Astrocyte (in vitro differentiated cells and primary cell): ENCODE measurements around the gene CDK15.

Experiments
- EZH2 ChIP-seq: IDR thresholded peaks from 2 replicates; pipeline ENCODE4 v1.6.1; 2012; ENCODE audit warnings: mild to moderate bottlenecking, low read length, inconsistent platforms; ENCODE audit not compliant: insufficient read depth
- TF ChIP-seq, protein P1 (sequence below): IDR thresholded peaks from 2 replicates; pipeline ENCODE4 v1.5.1; 2011; ENCODE audit warnings: low read depth, mild to moderate bottlenecking, inconsistent platforms, low read length, moderate library complexity; ENCODE audit not compliant: insufficient read depth

- TF ChIP-seq, protein P1, sequence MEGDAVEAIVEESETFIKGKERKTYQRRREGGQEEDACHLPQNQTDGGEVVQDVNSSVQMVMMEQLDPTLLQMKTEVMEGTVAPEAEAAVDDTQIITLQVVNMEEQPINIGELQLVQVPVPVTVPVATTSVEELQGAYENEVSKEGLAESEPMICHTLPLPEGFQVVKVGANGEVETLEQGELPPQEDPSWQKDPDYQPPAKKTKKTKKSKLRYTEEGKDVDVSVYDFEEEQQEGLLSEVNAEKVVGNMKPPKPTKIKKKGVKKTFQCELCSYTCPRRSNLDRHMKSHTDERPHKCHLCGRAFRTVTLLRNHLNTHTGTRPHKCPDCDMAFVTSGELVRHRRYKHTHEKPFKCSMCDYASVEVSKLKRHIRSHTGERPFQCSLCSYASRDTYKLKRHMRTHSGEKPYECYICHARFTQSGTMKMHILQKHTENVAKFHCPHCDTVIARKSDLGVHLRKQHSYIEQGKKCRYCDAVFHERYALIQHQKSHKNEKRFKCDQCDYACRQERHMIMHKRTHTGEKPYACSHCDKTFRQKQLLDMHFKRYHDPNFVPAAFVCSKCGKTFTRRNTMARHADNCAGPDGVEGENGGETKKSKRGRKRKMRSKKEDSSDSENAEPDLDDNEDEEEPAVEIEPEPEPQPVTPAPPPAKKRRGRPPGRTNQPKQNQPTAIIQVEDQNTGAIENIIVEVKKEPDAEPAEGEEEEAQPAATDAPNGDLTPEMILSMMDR = no peak
- no peak for TF ChIP-seq EZH2
Measured at GRCh38 chr2:201798252-201798913, 8.0 kb upstream of the CDK15 start.
